ENCODE results near the gene DUSP12.

DUSP12 gene

GRCh38 chr1:161731241-161731640, 18.3 kb upstream of the DUSP12 start:
- peak overlapping the region; percentile 92 for H3K27ac ChIP-seq (ENCODE audit: poor library complexity, severe bottlenecking)
- no peaks in the 10 kb centered on the region for H3K27me3 ChIP-seq (ENCODE audit: insufficient read depth, poor library complexity, severe bottlenecking)
- peaks cover 48% of the 10 kb centered on the region for H3K4me1 ChIP-seq (ENCODE audit: insufficient read depth, poor library complexity, severe bottlenecking)
- DNase-seq (ENCODE audit: low spot score) (no peak), ATAC-seq (ENCODE audit: low read depth) (no peak)
- no peak overlapping the region for H3K4me3 ChIP-seq (ENCODE audit: severe bottlenecking)
- TF ChIP-seq CTCF (IDR thresholded peaks at IDR 0.05; ENCODE audit: poor library complexity, severe bottlenecking), result no peak
- H3K36me3 ChIP-seq (ENCODE audit: low read depth), result no peaks in the 10 kb centered on the region
- no peaks in the 10 kb centered on the region for H3K9me3 ChIP-seq (ENCODE audit: severe bottlenecking)

GRCh38 chr1:161731981-161732718, 17.4 kb upstream of the DUSP12 start:
- Histone ChIP-seq H3K27ac (ENCODE audit: poor library complexity, severe bottlenecking) (peak overlapping the region; percentile 92), H3K36me3 (ENCODE audit: low read depth) (no peaks in the 10 kb centered on the region), H3K27me3 (ENCODE audit: insufficient read depth, poor library complexity, severe bottlenecking) (no peaks in the 10 kb centered on the region), H3K4me1 (ENCODE audit: insufficient read depth, poor library complexity, severe bottlenecking) (peaks cover 57% of the 10 kb centered on the region), H3K4me3 (ENCODE audit: severe bottlenecking) (no peak overlapping the region), H3K9me3 (ENCODE audit: severe bottlenecking) (no peaks in the 10 kb centered on the region)
- DNase-seq (ENCODE audit: low spot score), result no peak
- ATAC-seq (ENCODE audit: low read depth), result no peak
- TF ChIP-seq CTCF (IDR thresholded peaks at IDR 0.05; ENCODE audit: poor library complexity, severe bottlenecking), result no peak

GRCh38 chr1:161733526-161733925, 16.1 kb upstream of the DUSP12 start:
- TF ChIP-seq CTCF (IDR thresholded peaks at IDR 0.05; ENCODE audit: poor library complexity, severe bottlenecking), result no peak
- no peaks in the 10 kb centered on the region for H3K27me3 ChIP-seq (ENCODE audit: insufficient read depth, poor library complexity, severe bottlenecking)
- no peak overlapping the region for H3K4me3 ChIP-seq (ENCODE audit: severe bottlenecking)
- DNase-seq (ENCODE audit: low spot score) (no peak), ATAC-seq (ENCODE audit: low read depth) (peak; percentile 65)
- no peaks in the 10 kb centered on the region for H3K36me3 ChIP-seq (ENCODE audit: low read depth)
- H3K9me3 ChIP-seq (ENCODE audit: severe bottlenecking), result no peaks in the 10 kb centered on the region
- H3K4me1 ChIP-seq (ENCODE audit: insufficient read depth, poor library complexity, severe bottlenecking), result peaks cover 57% of the 10 kb centered on the region
- H3K27ac ChIP-seq (ENCODE audit: poor library complexity, severe bottlenecking), result peak overlapping the region; percentile 92

GRCh38 chr1:161735837-161736236, 13.7 kb upstream of the DUSP12 start:
- no peaks in the 10 kb centered on the region for H3K27me3 ChIP-seq (ENCODE audit: insufficient read depth, poor library complexity, severe bottlenecking)
- no peaks in the 10 kb centered on the region for H3K36me3 ChIP-seq (ENCODE audit: low read depth)
- H3K27ac ChIP-seq (ENCODE audit: poor library complexity, severe bottlenecking), result peak overlapping the region; percentile 92
- no peak overlapping the region for H3K4me3 ChIP-seq (ENCODE audit: severe bottlenecking)
- no peak for DNase-seq (ENCODE audit: low spot score)
- no peaks in the 10 kb centered on the region for H3K9me3 ChIP-seq (ENCODE audit: severe bottlenecking)
- H3K4me1 ChIP-seq (ENCODE audit: insufficient read depth, poor library complexity, severe bottlenecking), result peaks cover 46% of the 10 kb centered on the region
- ATAC-seq (ENCODE audit: low read depth), result no peak
- no peak for TF ChIP-seq CTCF (IDR thresholded peaks at IDR 0.05; ENCODE audit: poor library complexity, severe bottlenecking)

- peak overlapping the region; percentile 92 for H3K27ac ChIP-seq (ENCODE audit: poor library complexity, severe bottlenecking)
- H3K9me3 ChIP-seq (ENCODE audit: severe bottlenecking), result no peaks in the 10 kb centered on the region
- no peak for TF ChIP-seq CTCF (IDR thresholded peaks at IDR 0.05; ENCODE audit: poor library complexity, severe bottlenecking)
- H3K36me3 ChIP-seq (ENCODE audit: low read depth), result no peaks in the 10 kb centered on the region
- peaks cover 40% of the 10 kb centered on the region for H3K4me1 ChIP-seq (ENCODE audit: insufficient read depth, poor library complexity, severe bottlenecking)
- peak; percentile 63 for ATAC-seq (ENCODE audit: low read depth)
- no peak for DNase-seq (ENCODE audit: low spot score)
- no peak overlapping the region for H3K4me3 ChIP-seq (ENCODE audit: severe bottlenecking)
- no peaks in the 10 kb centered on the region for H3K27me3 ChIP-seq (ENCODE audit: insufficient read depth, poor library complexity, severe bottlenecking)
These were observed 13.1 kb upstream of the DUSP12 start for GRCh38 chr1:161736335-161736969.

Data from RWPE2 (cell line).